CD14-positive monocyte (primary cell): ENCODE data around the gene LTF. TPM values are rescaled to one million over a fixed set of nuclear protein-coding genes. Genes with fewer than 3 reads are reported as not detected.
A peak's percentile ranks its signal among the peaks of the same experiment; 100 is the strongest.

ENCODE experiments used
- DNase-seq, 3 donors: peaks; one replicate each; pipeline ENCODE4 v3.0.0-alpha.2; 2011 to 2022
- H2AFZ ChIP-seq: 2 replicates; pipeline ENCODE4 v1.6.0; 2012; ENCODE audit warnings: mild to moderate bottlenecking, low read depth, low read length, inconsistent platforms; ENCODE audit not compliant: insufficient read depth, poor library complexity, severe bottlenecking
- H3K27ac ChIP-seq, 2 donors: 1 replicate in 1 of 2; 2 replicates in 1 of 2; pipeline ENCODE4 v1.5.1; 2012 to 2013; ENCODE audit warnings: low read length in 2 of 2, control low read depth in 1 of 2, inconsistent platforms in 1 of 2, low read depth in 1 of 2, mild to moderate bottlenecking in 1 of 2
- H3K27me3 ChIP-seq, 2 donors: one replicate each; pipeline versions ENCODE4 v1.6.0 to v1.6.1; 2011 to 2013; ENCODE audit warnings: low read length in 2 of 2; ENCODE audit not compliant: control insufficient read depth in 2 of 2, insufficient read depth in 2 of 2
- H3K36me3 ChIP-seq, 2 donors: replicated peaks in 1 of 2; 1 replicate in 1 of 2; 2 replicates in 1 of 2; pipeline versions ENCODE4 v1.5.1 to v1.6.1; 2012 to 2013; ENCODE audit warnings: low read length in 2 of 2, control low read depth in 1 of 2, inconsistent platforms in 1 of 2, mild to moderate bottlenecking in 1 of 2; ENCODE audit not compliant: insufficient read depth in 2 of 2, control insufficient read depth in 1 of 2
- H3K4me1 ChIP-seq, 2 donors: 1 replicate in 1 of 2; 2 replicates in 1 of 2; pipeline versions ENCODE4 v1.5.1 to v1.6.1; 2012 to 2013; ENCODE audit warnings: low read length in 2 of 2, control low read depth in 1 of 2, inconsistent platforms in 1 of 2, mild to moderate bottlenecking in 1 of 2, moderate library complexity in 1 of 2; ENCODE audit not compliant: insufficient read depth in 2 of 2, control insufficient read depth in 1 of 2
- H3K4me2 ChIP-seq: replicated peaks from 2 replicates; pipeline ENCODE3; 2012; ENCODE audit warnings: low read length, moderate library complexity, mild to moderate bottlenecking; ENCODE audit not compliant: poor library complexity, severe bottlenecking; ENCODE audit errors: extremely low read depth
- H3K4me3 ChIP-seq, 3 experiments: fragments of 200-600 bp in 1 of 3; sonication (generic) in 1 of 3; replicated peaks in 1 of 3; 1 replicate in 2 of 3; 2 replicates in 1 of 3; pipeline ENCODE4 v1.5.1; 2011 to 2013; ENCODE audit warnings: low read length in 3 of 3, mild to moderate bottlenecking in 3 of 3, control low read depth in 2 of 3, low read depth in 2 of 3, inconsistent platforms in 1 of 3, moderate library complexity in 1 of 3
- H3K79me2 ChIP-seq: 2 replicates; pipeline ENCODE4 v1.6.0; 2012; ENCODE audit warnings: mild to moderate bottlenecking, control low read depth, inconsistent platforms, low read length, moderate library complexity; ENCODE audit not compliant: insufficient read depth
- H3K9ac ChIP-seq: 2 replicates; pipeline ENCODE4 v1.6.0; 2017; ENCODE audit warnings: low read length, mild to moderate bottlenecking; ENCODE audit not compliant: insufficient read depth, poor library complexity, severe bottlenecking
- H3K9me3 ChIP-seq, 2 donors: replicated peaks in 1 of 2; 1 replicate in 1 of 2; 2 replicates in 1 of 2; pipeline versions ENCODE4 v1.5.1 to v1.6.1; 2012 to 2013; ENCODE audit warnings: low read length in 2 of 2, control low read depth in 1 of 2; ENCODE audit not compliant: control insufficient read depth in 1 of 2, insufficient read depth in 1 of 2
- H4K20me1 ChIP-seq: 2 replicates; pipeline ENCODE4 v1.6.0; 2012; ENCODE audit warnings: mild to moderate bottlenecking, low read length, control low read depth, moderate library complexity; ENCODE audit not compliant: insufficient read depth
- H3K27ac Mint-ChIP-seq, 7 donors: one replicate each; pipeline ENCODE4 v1.8.0; 2020; ENCODE audit warnings: mild to moderate bottlenecking in 7 of 7, mixed read lengths in 7 of 7, moderate library complexity in 6 of 7, inconsistent platforms in 2 of 7
- H3K27me3 Mint-ChIP-seq, 3 donors: one replicate each; pipeline ENCODE4 v1.8.0; 2021 to 2022; ENCODE audit warnings: low read depth in 3 of 3, mild to moderate bottlenecking in 3 of 3, mixed read lengths in 3 of 3, moderate library complexity in 3 of 3, inconsistent platforms in 1 of 3
- H3K36me3 Mint-ChIP-seq, 2 donors: one replicate each; pipeline ENCODE4 v1.8.0; 2020; ENCODE audit warnings: mixed read lengths in 2 of 2, inconsistent platforms in 1 of 2, mild to moderate bottlenecking in 1 of 2
- H3K4me1 Mint-ChIP-seq: one replicate; pipeline ENCODE4 v1.8.0; 2020; ENCODE audit warnings: mild to moderate bottlenecking, mixed read lengths
- H3K4me3 Mint-ChIP-seq, 2 donors: one replicate each; pipeline ENCODE4 v1.8.0; 2020; ENCODE audit warnings: mild to moderate bottlenecking in 2 of 2, mixed read lengths in 2 of 2, moderate library complexity in 1 of 2
- H3K9me3 Mint-ChIP-seq, 7 donors: one replicate each; pipeline ENCODE4 v1.8.0; 2020 to 2022; ENCODE audit warnings: mixed read lengths in 7 of 7, mild to moderate bottlenecking in 6 of 7, moderate library complexity in 6 of 7, inconsistent platforms in 2 of 7
- WGBS: methylation state at CpG from one replicate; pipeline ENCODE4 v1.1.5; 2013; ENCODE audit warnings: missing lambda C conversion rate; ENCODE audit not compliant: insufficient coverage; 5-methylcytosine and 5-hydroxymethylcytosine counted together
- intact Hi-C, 2 donors: fragments of 100-400 bp; cut with micrococcal nuclease; formaldehyde crosslinking; loops; one replicate each; pipeline versions ENCODE4 v1.15.0 to v1.15.1; 2023
- polyA plus RNA-seq, 3 donors: library from polyadenylated mRNA; depleted of rRNA in 1 of 3; unstranded in 2 of 3; stranded (reverse) in 1 of 3; fragments of 300-500 nt in 2 of 3; fragments of >200 nt in 1 of 3; fragmentation: Illumina TruSeq in 2 of 3; gene quantifications; 1 replicate in 2 of 3; 2 replicates in 1 of 3; pipeline ENCODE4 v1.2.3, GENCODE V29; 2012 to 2021
- TF ChIP-seq, protein P1 (sequence below): fragments of 200-600 bp; IDR thresholded peaks from one replicate; pipeline ENCODE4 v1.8.0; 2022; ENCODE audit warnings: antibody characterized with exemption, mild to moderate bottlenecking

LTF gene
- polyA plus RNA-seq, 3 donors, result not detected

DNA sequence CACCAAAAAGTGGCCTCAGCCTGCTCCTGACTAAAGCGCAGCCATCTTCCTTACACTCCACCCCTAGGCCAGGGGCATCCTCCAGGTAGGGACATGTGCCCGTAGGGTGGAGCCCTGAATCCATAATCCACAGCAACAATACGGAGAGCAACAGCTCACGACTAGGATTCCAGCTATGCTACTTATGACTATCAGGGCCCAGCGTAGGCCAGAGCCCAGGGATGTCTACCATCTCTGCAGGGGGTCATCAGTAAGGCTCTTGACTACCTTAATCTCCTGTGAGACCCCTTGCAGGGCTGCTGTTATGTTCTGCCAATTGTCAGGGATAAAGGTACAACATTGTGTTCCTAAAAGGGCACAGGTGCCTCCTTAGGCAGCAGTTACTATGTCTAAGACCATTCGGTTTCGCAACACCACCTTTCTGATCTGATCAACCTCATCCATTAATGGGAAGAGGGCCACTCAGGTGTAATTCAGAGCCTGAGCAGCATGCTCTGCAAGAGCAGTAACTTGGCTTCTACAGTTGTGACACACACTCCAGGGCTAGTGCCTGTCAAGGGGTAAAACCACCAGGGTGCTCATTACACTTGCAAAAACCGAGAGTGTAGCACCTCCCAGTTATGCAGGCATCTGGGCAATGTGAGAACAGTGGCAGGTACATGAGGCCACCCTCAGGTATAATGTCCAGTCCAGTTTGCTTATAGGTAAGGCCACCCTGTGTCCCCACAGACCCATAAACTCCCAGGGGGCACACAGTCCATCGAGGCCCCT is 46.7 kb downstream of the LTF start:
- no peak overlapping the region for H3K4me2 ChIP-seq
- no peaks in the 10 kb centered on the region for H4K20me1 ChIP-seq
- no peaks in the 10 kb centered on the region for H3K79me2 ChIP-seq
- H3K4me1 Mint-ChIP-seq, result peaks cover 21% of the 10 kb centered on the region
- no peak overlapping the region for H2AFZ ChIP-seq
- H3K4me3 Mint-ChIP-seq, result no peak overlapping the region
- TF ChIP-seq, protein P1, sequence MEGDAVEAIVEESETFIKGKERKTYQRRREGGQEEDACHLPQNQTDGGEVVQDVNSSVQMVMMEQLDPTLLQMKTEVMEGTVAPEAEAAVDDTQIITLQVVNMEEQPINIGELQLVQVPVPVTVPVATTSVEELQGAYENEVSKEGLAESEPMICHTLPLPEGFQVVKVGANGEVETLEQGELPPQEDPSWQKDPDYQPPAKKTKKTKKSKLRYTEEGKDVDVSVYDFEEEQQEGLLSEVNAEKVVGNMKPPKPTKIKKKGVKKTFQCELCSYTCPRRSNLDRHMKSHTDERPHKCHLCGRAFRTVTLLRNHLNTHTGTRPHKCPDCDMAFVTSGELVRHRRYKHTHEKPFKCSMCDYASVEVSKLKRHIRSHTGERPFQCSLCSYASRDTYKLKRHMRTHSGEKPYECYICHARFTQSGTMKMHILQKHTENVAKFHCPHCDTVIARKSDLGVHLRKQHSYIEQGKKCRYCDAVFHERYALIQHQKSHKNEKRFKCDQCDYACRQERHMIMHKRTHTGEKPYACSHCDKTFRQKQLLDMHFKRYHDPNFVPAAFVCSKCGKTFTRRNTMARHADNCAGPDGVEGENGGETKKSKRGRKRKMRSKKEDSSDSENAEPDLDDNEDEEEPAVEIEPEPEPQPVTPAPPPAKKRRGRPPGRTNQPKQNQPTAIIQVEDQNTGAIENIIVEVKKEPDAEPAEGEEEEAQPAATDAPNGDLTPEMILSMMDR, result no peak
- no peak overlapping the region for H3K4me3 ChIP-seq
- no peak overlapping the region for H3K9ac ChIP-seq
- H3K27ac ChIP-seq, result no peak overlapping the region
- H3K9me3 Mint-ChIP-seq, result peaks cover 0 to 3% (median 0%) of the 10 kb centered on the region in 7 donors
- WGBS, result 99% methylated on average over 9 of the region's 9 CpGs
- H3K36me3 Mint-ChIP-seq, result no peaks in the 10 kb centered on the region
- no peaks in the 10 kb centered on the region for H3K27me3 ChIP-seq
- H3K36me3 ChIP-seq, result no peaks in the 10 kb centered on the region
- peaks cover 6% of the 10 kb centered on the region in 2 donors for H3K4me1 ChIP-seq
- intact Hi-C loops, result no loop called here
- no peak for DNase-seq
- no peak overlapping the region for H3K27ac Mint-ChIP-seq
- H3K9me3 ChIP-seq, result no peaks in the 10 kb centered on the region
- H3K27me3 Mint-ChIP-seq, result peaks cover 0 to 3% (median 0%) of the 10 kb centered on the region in 3 donors

DNA sequence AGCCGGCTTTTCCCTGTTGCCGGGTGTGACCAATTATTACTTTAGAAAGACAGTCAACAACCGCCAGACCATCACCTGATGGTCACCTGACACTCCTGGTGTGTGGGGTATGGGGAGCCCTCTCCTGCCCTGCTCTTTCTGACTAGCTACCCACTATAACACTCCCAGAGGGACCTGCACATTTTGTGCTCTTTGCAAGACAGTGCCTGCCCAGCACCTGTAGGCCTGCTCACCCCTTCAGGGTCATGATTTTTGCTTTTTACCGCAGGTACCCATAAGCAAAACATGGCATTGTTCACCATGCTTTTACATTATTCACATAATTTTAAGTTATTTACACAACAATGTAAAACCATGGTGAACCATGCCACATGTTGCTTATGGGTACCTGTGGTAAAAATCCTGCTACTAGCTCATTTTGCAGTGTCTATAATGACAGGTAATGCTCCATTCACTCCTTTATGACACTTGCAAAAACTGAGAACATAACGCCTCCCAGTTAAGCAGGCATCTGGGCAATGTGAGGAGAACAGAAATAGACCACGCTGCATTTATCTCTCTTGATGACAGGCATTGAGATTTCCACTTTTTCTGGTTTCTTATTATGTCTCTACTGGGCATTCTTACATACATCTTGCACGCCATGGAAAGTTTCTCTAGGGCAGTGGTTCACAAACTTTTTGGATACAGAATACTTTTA is 47.7 kb downstream of the LTF start:
- Histone ChIP-seq H2AFZ (peak overlapping the region; percentile 36), H3K27me3 (no peaks in the 10 kb centered on the region), H3K4me2 (no peak overlapping the region), H3K36me3 (no peaks in the 10 kb centered on the region), H3K9me3 (no peaks in the 10 kb centered on the region), H3K79me2 (no peaks in the 10 kb centered on the region), H3K4me1 (peaks cover 6 to 13% of the 10 kb centered on the region in 2 donors), H3K27ac (no peak overlapping the region), H3K9ac (no peak overlapping the region), H3K4me3 (no peak overlapping the region), H4K20me1 (no peaks in the 10 kb centered on the region)
- H3K27ac Mint-ChIP-seq, result no peak overlapping the region
- 100% methylated on average over 2 of the region's 7 CpGs for WGBS
- intact Hi-C loops, result no loop called here
- peaks cover 0 to 2% (median 1%) of the 10 kb centered on the region in 3 donors for H3K27me3 Mint-ChIP-seq
- H3K4me3 Mint-ChIP-seq, result no peak overlapping the region
- H3K36me3 Mint-ChIP-seq, result no peaks in the 10 kb centered on the region
- DNase-seq, result no peak
- H3K4me1 Mint-ChIP-seq, result peaks cover 30% of the 10 kb centered on the region
- peaks cover 0 to 3% (median 0%) of the 10 kb centered on the region in 7 donors for H3K9me3 Mint-ChIP-seq
- TF ChIP-seq, protein P1, result no peak
